Tibial nerve (tissue), 4 donors: ENCODE data around the gene RPS19. TPM values are rescaled to one million over a fixed set of nuclear protein-coding genes. Genes with fewer than 3 reads are reported as not detected.
A peak's percentile ranks its signal among the peaks of the same experiment; 100 is the strongest.
"Not testable (repeated sequence)": the region's sequence is repeated elsewhere in the genome, so short reads cannot be mapped to it uniquely, and the experiment has no call there.

Experiments used
- DNase-seq, 2 donors: peaks; one replicate each; pipeline ENCODE4 v3.0.0-alpha.2; 2019; ENCODE audit warnings: low spot score in 2 of 2
- H3K27ac ChIP-seq, 4 donors: fragments of 200-600 bp; sonication (generic) in 3 of 4; one replicate each; pipeline ENCODE4 v1.5.1; 2017 to 2019; ENCODE audit warnings: mild to moderate bottlenecking in 1 of 4
- H3K27me3 ChIP-seq, 2 donors: fragments of 200-600 bp; sonication (generic) in 1 of 2; one replicate each; pipeline versions ENCODE4 v1.5.1 to v1.6.0; 2017 to 2019
- H3K36me3 ChIP-seq, 3 donors: fragments of 200-600 bp; sonication (generic); one replicate each; pipeline ENCODE4 v1.5.1; 2018 to 2019
- H3K4me1 ChIP-seq, 4 donors: fragments of 200-600 bp; sonication (generic) in 3 of 4; one replicate each; pipeline ENCODE4 v1.5.1; 2017 to 2019
- H3K4me3 ChIP-seq, 4 donors: fragments of 200-600 bp; sonication (generic) in 3 of 4; one replicate each; pipeline ENCODE4 v1.5.1; 2017 to 2019; ENCODE audit warnings: mild to moderate bottlenecking in 1 of 4, moderate library complexity in 1 of 4
- H3K9me3 ChIP-seq, 4 donors: fragments of 200-600 bp; sonication (generic) in 3 of 4; one replicate each; pipeline ENCODE4 v1.5.1; 2017 to 2019
- CTCF ChIP-seq, 5 experiments: fragments of 200-600 bp in 3 of 5; fragments of 450-650 bp in 2 of 5; sonication (generic) in 3 of 5; IDR thresholded peaks; one replicate each; pipeline ENCODE4 v1.5.1; 2016 to 2019; ENCODE audit warnings: antibody characterized with exemption in 5 of 5, mild to moderate bottlenecking in 3 of 5, moderate library complexity in 2 of 5
- EP300 ChIP-seq, 2 donors: sonication (generic); formaldehyde crosslinking; IDR thresholded peaks; one replicate each; pipeline ENCODE4 v1.6.1; 2017; ENCODE audit warnings: antibody characterized with exemption in 2 of 2, mild to moderate bottlenecking in 1 of 2
- POLR2A ChIP-seq, 2 donors: fragments of 450-650 bp; IDR thresholded peaks; one replicate each; pipeline ENCODE4 v1.6.1; 2017; ENCODE audit warnings: antibody characterized with exemption in 2 of 2, mild to moderate bottlenecking in 2 of 2, moderate library complexity in 2 of 2
- WGBS, 2 donors: methylation state at CpG; one replicate each; pipeline ENCODE4 v1.1.5; 2018; 5-methylcytosine and 5-hydroxymethylcytosine counted together
- total RNA-seq, 4 donors: library from RNA; depleted of rRNA; stranded (reverse); fragments of >200 nt; gene quantifications; one replicate each; pipeline ENCODE4 v1.1.0, GENCODE V29; 2016

The RPS19 gene
- total RNA-seq, 4 donors from 2014 or later = 835 to 1,204 (median 1,038) TPM

GRCh38 chr19:41871573-41872383, 11.7 kb downstream of the RPS19 start:
- 60 to 69% methylated on average over 12 to 13 of the region's 16 CpGs for WGBS, 2 donors
- Histone ChIP-seq H3K4me3 (no peak overlapping the region), H3K27me3 (no peaks in the 10 kb centered on the region), H3K27ac (peak overlapping the region in 1 of 4 donors; percentile 35), H3K9me3 (no peaks in the 10 kb centered on the region), H3K36me3 (peaks cover 0 to 62% (median 8%) of the 10 kb centered on the region in 3 donors), H3K4me1 (peaks cover 0 to 18% (median 6%) of the 10 kb centered on the region in 4 donors)
- TF ChIP-seq EP300 (IDR thresholded peaks at IDR 0.05) = no peak
- no peak for TF ChIP-seq POLR2A (IDR thresholded peaks at IDR 0.05)
- no peak for TF ChIP-seq CTCF (IDR thresholded peaks at IDR 0.05)
- no peak for DNase-seq

GRCh38 chr19:41872384-41872774, 12.3 kb downstream of the RPS19 start:
- Histone ChIP-seq H3K27ac (peak overlapping the region in 1 of 4 donors; percentile 26), H3K36me3 (peaks cover 0 to 56% (median 8%) of the 10 kb centered on the region in 3 donors), H3K4me3 (no peak overlapping the region), H3K27me3 (no peaks in the 10 kb centered on the region), H3K9me3 (no peaks in the 10 kb centered on the region), H3K4me1 (peaks cover 0 to 18% (median 5%) of the 10 kb centered on the region in 4 donors)
- DNase-seq = no peak
- 91% methylated on average over 12 of the region's 12 CpGs for WGBS, 2 donors
- TF ChIP-seq EP300 (IDR thresholded peaks at IDR 0.05) = no peak
- TF ChIP-seq CTCF (IDR thresholded peaks at IDR 0.05) = no peak
- TF ChIP-seq POLR2A (IDR thresholded peaks at IDR 0.05) = no peak

GRCh38 chr19:41872775-41873647, 13.0 kb downstream of the RPS19 start:
- H3K27me3 ChIP-seq = no peaks in the 10 kb centered on the region
- no peaks in the 10 kb centered on the region for H3K9me3 ChIP-seq
- DNase-seq = no peak
- peaks cover 0 to 18% (median 5%) of the 10 kb centered on the region in 4 donors for H3K4me1 ChIP-seq
- TF ChIP-seq EP300 (IDR thresholded peaks at IDR 0.05) (no peak), CTCF (IDR thresholded peaks at IDR 0.05) (peak in 4 of 5 experiments; percentile 24 to 52 (median 37))
- H3K4me3 ChIP-seq = no peak overlapping the region
- peaks cover 0 to 49% (median 8%) of the 10 kb centered on the region in 3 donors for H3K36me3 ChIP-seq
- 53 to 59% methylated on average over 18 of the region's 18 CpGs for WGBS, 2 donors
- peak overlapping the region in 1 of 4 donors; percentile 4 for H3K27ac ChIP-seq

- WGBS, 2 donors = 81 to 82% methylated on average over 3 of the region's 3 CpGs
- H3K27ac ChIP-seq = peak overlapping the region in 1 of 4 donors; percentile 75
- peaks cover 0 to 17% (median 1%) of the 10 kb centered on the region in 4 donors for H3K4me1 ChIP-seq
- H3K36me3 ChIP-seq = peaks cover 0 to 20% (median 0%) of the 10 kb centered on the region in 3 donors
- not testable (repeated sequence) for H3K4me3 ChIP-seq, DNase-seq, H3K9me3 ChIP-seq, H3K27me3 ChIP-seq
These were observed 15.9 kb downstream of the RPS19 start for GRCh38 chr19:41875973-41876372.

- Histone ChIP-seq H3K9me3 (no peaks in the 10 kb centered on the region), H3K36me3 (peaks cover 0 to 8% (median 0%) of the 10 kb centered on the region in 3 donors), H3K27ac (peak within 1 kb of the TSS in 1 of 4 donors; percentile 75), H3K27me3 (no peaks in the 10 kb centered on the region), H3K4me1 (peaks cover 0 to 10% (median 1%) of the 10 kb centered on the region in 4 donors), H3K4me3 (peak within 1 kb of the TSS in 1 of 4 donors; percentile 36)
- TF ChIP-seq CTCF (IDR thresholded peaks at IDR 0.05) (no peak), POLR2A (IDR thresholded peaks at IDR 0.05) (no peak), EP300 (IDR thresholded peaks at IDR 0.05) (no peak)
- no peak for DNase-seq
- 49 to 68% methylated on average over 8 to 9 of the region's 9 CpGs for WGBS, 2 donors
These were observed 17.1 kb downstream of the RPS19 start, which contains the start of gene CD79A for GRCh38 chr19:41876847-41877832. CD79A (plus strand) TSS chr19:41877279; CDS start chr19:41877305, 26 bp downstream.
